Large intestine (tissue), 3 donors: ENCODE data around the gene ERC2. TPM values are rescaled to one million over a fixed set of nuclear protein-coding genes. Genes with fewer than 3 reads are reported as not detected.

Experiments used
- DNase-seq, 2 donors: peaks; one replicate each; pipeline versions ENCODE4 v3.0.0 to v3.0.0-alpha.2; 2013
- H3K27ac ChIP-seq: one replicate; pipeline ENCODE4 v1.5.1; 2013; ENCODE audit warnings: low read length
- H3K27me3 ChIP-seq: 2 replicates; pipeline ENCODE4 v1.6.1; 2013; ENCODE audit warnings: low read length; ENCODE audit not compliant: control insufficient read depth, insufficient read depth
- H3K36me3 ChIP-seq: 2 replicates; pipeline ENCODE4 v1.6.1; 2013; ENCODE audit warnings: low read length; ENCODE audit not compliant: control insufficient read depth, insufficient read depth
- H3K4me1 ChIP-seq: one replicate; pipeline ENCODE4 v1.6.1; 2013; ENCODE audit warnings: low read length; ENCODE audit not compliant: control insufficient read depth, insufficient read depth
- H3K4me3 ChIP-seq: one replicate; pipeline ENCODE4 v1.5.1; 2013; ENCODE audit warnings: low read length
- H3K9me3 ChIP-seq: one replicate; pipeline ENCODE4 v1.6.1; 2013; ENCODE audit warnings: mild to moderate bottlenecking, low read depth, low read length, moderate library complexity; ENCODE audit not compliant: control insufficient read depth
- WGBS: methylation state at CpG from one replicate; pipeline ENCODE4 v1.1.5; 2013; ENCODE audit warnings: low lambda C conversion rate; ENCODE audit not compliant: insufficient coverage; 5-methylcytosine and 5-hydroxymethylcytosine counted together
- polyA plus RNA-seq: library from polyadenylated mRNA; unstranded; fragments of 120-200 nt; gene quantifications from one replicate; pipeline ENCODE4 v1.2.1, GENCODE V29; 2013

ERC2 gene
- polyA plus RNA-seq, 1 donor, result 2.4 TPM

GRCh38 chr3:56197259-56197965 lies 270.9 kb downstream of the ERC2 start:
- H3K27ac ChIP-seq, result no peak overlapping the region
- WGBS, result 60% methylated on average over 1 of the region's 3 CpGs
- H3K4me3 ChIP-seq, result no peak overlapping the region
- no peaks in the 10 kb centered on the region for H3K4me1 ChIP-seq
- H3K9me3 ChIP-seq, result no peaks in the 10 kb centered on the region
- no peak for DNase-seq
- no peaks in the 10 kb centered on the region for H3K36me3 ChIP-seq
- H3K27me3 ChIP-seq, result no peaks in the 10 kb centered on the region

GRCh38 chr3:56196700-56197099 lies 271.6 kb downstream of the ERC2 start:
- no CpG with 5 or more reads among the region's 3 CpGs for WGBS
- Histone ChIP-seq H3K4me3 (no peak overlapping the region), H3K36me3 (no peaks in the 10 kb centered on the region), H3K27ac (no peak overlapping the region), H3K9me3 (no peaks in the 10 kb centered on the region), H3K27me3 (no peaks in the 10 kb centered on the region), H3K4me1 (peaks cover under 1% of the 10 kb centered on the region)
- no peak for DNase-seq

GRCh38 chr3:56193519-56193918 lies 274.7 kb downstream of the ERC2 start:
- DNase-seq, result no peak

GRCh38 chr3:56192001-56192400 lies 276.3 kb downstream of the ERC2 start:
- no peak overlapping the region for H3K27ac ChIP-seq
- H3K4me1 ChIP-seq, result peaks cover 10% of the 10 kb centered on the region
- no peaks in the 10 kb centered on the region for H3K27me3 ChIP-seq
- no peak overlapping the region for H3K4me3 ChIP-seq
- DNase-seq, result no peak
- H3K36me3 ChIP-seq, result no peaks in the 10 kb centered on the region
- H3K9me3 ChIP-seq, result no peaks in the 10 kb centered on the region

More at GRCh38 chr3:56193519-56193918, 274.7 kb downstream of the ERC2 start:
- Histone ChIP-seq H3K4me3 (no peak overlapping the region), H3K27me3 (no peaks in the 10 kb centered on the region), H3K4me1 (peaks cover 10% of the 10 kb centered on the region), H3K36me3 (no peaks in the 10 kb centered on the region), H3K27ac (no peak overlapping the region), H3K9me3 (no peaks in the 10 kb centered on the region)
- 100% methylated on average over 1 of the region's 3 CpGs for WGBS

GRCh38 chr3:56190771-56191305 lies 277.4 kb downstream of the ERC2 start:
- Histone ChIP-seq H3K27me3 (no peaks in the 10 kb centered on the region), H3K36me3 (no peaks in the 10 kb centered on the region), H3K4me3 (no peak overlapping the region), H3K4me1 (peaks cover 10% of the 10 kb centered on the region), H3K9me3 (no peaks in the 10 kb centered on the region), H3K27ac (peak overlapping the region; percentile 74)
- DNase-seq, result peak; percentile 63 to 81
- WGBS, result no CpG with 5 or more reads among the region's 1 CpG

GRCh38 chr3:56190130-56190529 lies 278.1 kb downstream of the ERC2 start:
- Histone ChIP-seq H3K9me3 (no peaks in the 10 kb centered on the region), H3K4me3 (no peak overlapping the region), H3K27ac (no peak overlapping the region), H3K36me3 (no peaks in the 10 kb centered on the region), H3K4me1 (peaks cover 10% of the 10 kb centered on the region), H3K27me3 (no peaks in the 10 kb centered on the region)
- no peak for DNase-seq

GRCh38 chr3:56189536-56189935 lies 278.7 kb downstream of the ERC2 start:
- WGBS, result no CpG with 5 or more reads among the region's 2 CpGs
- Histone ChIP-seq H3K9me3 (no peaks in the 10 kb centered on the region), H3K36me3 (no peaks in the 10 kb centered on the region), H3K4me1 (peaks cover 14% of the 10 kb centered on the region), H3K27ac (no peak overlapping the region), H3K27me3 (no peaks in the 10 kb centered on the region), H3K4me3 (no peak overlapping the region)
- DNase-seq, result no peak

GRCh38 chr3:56188201-56188600 lies 280.1 kb downstream of the ERC2 start:
- no CpG with 5 or more reads among the region's 9 CpGs for WGBS
- DNase-seq, result no peak
- H3K27me3 ChIP-seq, result no peaks in the 10 kb centered on the region
- peaks cover 14% of the 10 kb centered on the region for H3K4me1 ChIP-seq
- H3K9me3 ChIP-seq, result no peaks in the 10 kb centered on the region
- H3K4me3 ChIP-seq, result no peak overlapping the region
- H3K27ac ChIP-seq, result no peak overlapping the region
- H3K36me3 ChIP-seq, result no peaks in the 10 kb centered on the region

- WGBS, result 100% methylated on average over 1 of the region's 2 CpGs
- no peaks in the 10 kb centered on the region for H3K36me3 ChIP-seq
- H3K27ac ChIP-seq, result no peak overlapping the region
- H3K9me3 ChIP-seq, result no peaks in the 10 kb centered on the region
- no peak for DNase-seq
- no peaks in the 10 kb centered on the region for H3K27me3 ChIP-seq
- no peak overlapping the region for H3K4me3 ChIP-seq
- peaks cover 14% of the 10 kb centered on the region for H3K4me1 ChIP-seq
These were observed 281.2 kb downstream of the ERC2 start for GRCh38 chr3:56187051-56187450.

- H3K4me1 ChIP-seq, result peaks cover 5% of the 10 kb centered on the region
- no peak for DNase-seq
- H3K9me3 ChIP-seq, result no peaks in the 10 kb centered on the region
- no peak overlapping the region for H3K4me3 ChIP-seq
- H3K27me3 ChIP-seq, result no peaks in the 10 kb centered on the region
- WGBS, result no CpG with 5 or more reads among the region's 1 CpG
- H3K36me3 ChIP-seq, result no peaks in the 10 kb centered on the region
- H3K27ac ChIP-seq, result no peak overlapping the region
These were observed 282.4 kb downstream of the ERC2 start for GRCh38 chr3:56185827-56186226.

- peaks cover 5% of the 10 kb centered on the region for H3K4me1 ChIP-seq
- 64% methylated on average over 2 of the region's 4 CpGs for WGBS
- H3K9me3 ChIP-seq, result no peaks in the 10 kb centered on the region
- no peaks in the 10 kb centered on the region for H3K36me3 ChIP-seq
- no peak overlapping the region for H3K27ac ChIP-seq
- DNase-seq, result no peak
- no peak overlapping the region for H3K4me3 ChIP-seq
- H3K27me3 ChIP-seq, result no peaks in the 10 kb centered on the region
These were observed 284.7 kb downstream of the ERC2 start for GRCh38 chr3:56183529-56183928.
